K562 (cell line): Measurements from ENCODE around the gene RXRA. TPM values are rescaled to one million over a fixed set of nuclear protein-coding genes. Genes with fewer than 3 reads are reported as not detected.

ENCODE experiments used
- ATF1 ChIP-seq, 2 experiments: fragments of 450-650 bp in 1 of 2; IDR thresholded peaks; 2 replicates each; pipeline ENCODE4 v1.6.1; 2016; ENCODE audit warnings: missing compliant biosample characterization in 1 of 2, missing genetic modification characterization in 1 of 2
- BRD4 ChIP-seq: fragments of 200-600 bp; sonication (generic); IDR thresholded peaks from 2 replicates; pipeline ENCODE4 v1.6.1; 2017; ENCODE audit warnings: inconsistent platforms
- BRD9 ChIP-seq: fragments of 450-650 bp; IDR thresholded peaks from 2 replicates; pipeline ENCODE4 v1.6.1; 2018; ENCODE audit warnings: low read depth; ENCODE audit not compliant: partially characterized antibody
- CXXC5 ChIP-seq: fragments of 250-450 bp; sonication (Bioruptor Pico); IDR thresholded peaks from 2 replicates; pipeline ENCODE4 v1.8.0; 2022; ENCODE audit warnings: inconsistent platforms, mild to moderate bottlenecking, moderate library complexity
- DDX20 ChIP-seq: fragments of 450-650 bp; IDR thresholded peaks from 2 replicates; pipeline ENCODE4 v1.6.1; 2016; ENCODE audit warnings: missing genetic modification characterization, low read depth, mild to moderate bottlenecking, missing compliant biosample characterization, moderate library complexity
- FUS ChIP-seq: fragments of 200-400 bp; formaldehyde crosslinking; optimal IDR thresholded peaks from 2 replicates; pipeline ENCODE3; 2017; ENCODE audit warnings: low read depth, low read length
- GABPB1 ChIP-seq: sonication (generic); formaldehyde crosslinking; IDR thresholded peaks from 2 replicates; pipeline ENCODE4 v1.8.0; 2022; ENCODE audit warnings: mild to moderate bottlenecking, missing genetic modification reagents
- GABPB2 ChIP-seq: fragments of 250-450 bp; sonication (Bioruptor Pico); conservative IDR thresholded peaks from 2 replicates; pipeline ENCODE4 v1.5.1; 2021; ENCODE audit warnings: mild to moderate bottlenecking
- GTF2B ChIP-seq: IDR thresholded peaks from 2 replicates; pipeline ENCODE4 v1.6.1; 2011; ENCODE audit not compliant: insufficient read length; ENCODE audit errors: extremely low read depth
- HNRNPL ChIP-seq: fragments of 200-400 bp; formaldehyde crosslinking; IDR thresholded peaks from 2 replicates; pipeline ENCODE4 v1.6.1; 2017; ENCODE audit warnings: low read depth, mild to moderate bottlenecking, low read length
- MTF1 ChIP-seq: fragments of 250-450 bp; sonication (Bioruptor Pico); IDR thresholded peaks from 2 replicates; pipeline ENCODE4 v1.9.0; 2021; ENCODE audit warnings: moderate library complexity, mild to moderate bottlenecking, inconsistent platforms, borderline replicate concordance
- NFRKB ChIP-seq: fragments of 450-650 bp; IDR thresholded peaks from 2 replicates; pipeline ENCODE4 v1.6.1; 2016; ENCODE audit warnings: low read depth
- NR0B1 ChIP-seq: fragments of 450-650 bp; IDR thresholded peaks from one replicate; pipeline ENCODE4 v1.6.1; 2018; ENCODE audit warnings: mild to moderate bottlenecking, moderate library complexity; ENCODE audit not compliant: partially characterized antibody
- PHF21A ChIP-seq: fragments of 450-650 bp; IDR thresholded peaks from 2 replicates; pipeline ENCODE4 v1.6.1; 2017; ENCODE audit warnings: low read depth, borderline replicate concordance
- RBFOX2 ChIP-seq: fragments of 200-400 bp; formaldehyde crosslinking; IDR thresholded peaks from 2 replicates; pipeline ENCODE4 v1.6.1; 2017; ENCODE audit warnings: low read depth, mild to moderate bottlenecking, low read length, moderate library complexity
- SAFB2 ChIP-seq: fragments of 200-400 bp; formaldehyde crosslinking; IDR thresholded peaks from 2 replicates; pipeline ENCODE4 v1.6.1; 2018; ENCODE audit warnings: borderline replicate concordance, low read length, low read depth, moderate library complexity; ENCODE audit not compliant: severe bottlenecking
- TEAD4 ChIP-seq, 2 experiments: sonication (generic) in 1 of 2; formaldehyde crosslinking in 1 of 2; IDR thresholded peaks; 2 replicates each; pipeline versions ENCODE4 v1.6.1 to v1.8.0; 2012 to 2022; ENCODE audit warnings: borderline replicate concordance in 1 of 2, inconsistent platforms in 1 of 2, low read length in 1 of 2, mild to moderate bottlenecking in 1 of 2, missing genetic modification reagents in 1 of 2
- ZKSCAN8 ChIP-seq: fragments of 200-800 bp; sonication (Bioruptor generic); IDR thresholded peaks from 2 replicates; pipeline ENCODE4 v1.6.1; 2016; ENCODE audit warnings: missing genetic modification characterization, missing compliant biosample characterization
- ZNF274 ChIP-seq: IDR thresholded peaks from 2 replicates; pipeline ENCODE4 v1.6.1; 2011; ENCODE audit warnings: low read depth, mild to moderate bottlenecking, low read length, moderate library complexity, borderline replicate concordance
- ZNF277 ChIP-seq: fragments of 250-450 bp; sonication (Bioruptor Pico); IDR thresholded peaks from 2 replicates; pipeline ENCODE4 v1.8.0; 2022; ENCODE audit warnings: inconsistent platforms, mild to moderate bottlenecking, moderate library complexity, borderline replicate concordance
- ZNF384 ChIP-seq: IDR thresholded peaks from 2 replicates; pipeline ENCODE4 v1.6.1; 2012; ENCODE audit warnings: low read depth, low read length, improper control_type of control experiment
- ZNF512 ChIP-seq: IDR thresholded peaks from 2 replicates; pipeline ENCODE4 v1.6.1; 2016; ENCODE audit warnings: missing genetic modification characterization, missing compliant biosample characterization
- ZNF76 ChIP-seq: fragments of 250-450 bp; sonication (Bioruptor Pico); IDR thresholded peaks from 2 replicates; pipeline ENCODE4 v1.4.0; 2020; ENCODE audit warnings: mild to moderate bottlenecking, moderate library complexity, borderline replicate concordance
- polyA plus RNA-seq, 8 experiments: library from polyadenylated mRNA; depleted of rRNA in 4 of 8; stranded (reverse) in 5 of 8; unstranded in 3 of 8; fragments of >200 nt; fragmentation: Nextera tagmentation in 2 of 8; fragmentation: Illumina TruSeq in 1 of 8; extraction: Ambion mirVana in 2 of 8; extraction: Trizol in 1 of 8; gene quantifications; 2 replicates each; pipeline versions ENCODE4 v1.2.1 to v1.2.3, GENCODE V29; 2011 to 2014; ENCODE audit warnings: inconsistent platforms in 1 of 8, missing spikeins in 1 of 8
- total RNA-seq, 7 experiments: library from RNA; depleted of rRNA in 6 of 7; stranded (reverse); fragments of >200 nt in 6 of 7; fragmentation: Illumina TruSeq in 2 of 7; extraction: Trizol in 2 of 7; gene quantifications; 2 replicates each; pipeline versions ENCODE4 v1.2.1 to v1.2.3, GENCODE V29; 2011 to 2021; ENCODE audit warnings: low replicate concordance in 1 of 7

Gene RXRA
- total and polyA plus RNA-seq, 9 of the 15 experiments (the other 6 are each of a cell fraction or from before 2014, with no cell fraction given), result 0.35 to 23.6 (median 4.6) TPM

- TF ChIP-seq NR0B1 (no peak), ZNF512 (tag) (no peak), ATF1 (CRISPR knock-in tag; IDR thresholded peaks at IDR 0.05) (no peak), ATF1 (tag; IDR thresholded peaks at IDR 0.05) (peak; percentile 77), PHF21A (0 out of 2 replicates have a peak, but pooled peaks have one; percentile 26), HNRNPL (peak; percentile 95), DDX20 (tag) (no peak), ZNF76 (CRISPR knock-in tag) (no peak), BRD9 (no peak), TEAD4 (IDR thresholded peaks at IDR 0.05; ENCODE audit: low read length) (peak; percentile 97), TEAD4 (CRISPR knock-in tag; IDR thresholded peaks at IDR 0.05; ENCODE audit: borderline replicate concordance) (no peak), ZNF277 (CRISPR knock-in tag) (no peak), ZKSCAN8 (CRISPR knock-in tag) (peak; percentile 75; the same call in 1 of the 2 replicates), ZNF384 (no peak), BRD4 (no peak), GTF2B (no peak), GABPB1 (CRISPR knock-in tag) (peak; percentile 75), RBFOX2 (peak; percentile 70), NFRKB (no peak), GABPB2 (CRISPR knock-in tag) (no peak), MTF1 (no peak), FUS (no peak), ZNF274 (peak; percentile 57; the same call in 1 of the 2 replicates), CXXC5 (CRISPR knock-in tag) (peak; percentile 94), SAFB2 (no peak)
These were observed 12.3 kb downstream of the RXRA start (continued) for GRCh38 chr9:134338394-134339182.
